ENCODE data around the gene P2RY13. TPM values are rescaled to one million over a fixed set of nuclear protein-coding genes. Genes with fewer than 3 reads are reported as not detected.

Gene P2RY13
- total RNA-seq, 2 experiments from 2014 or later, result not detected

GRCh38 chr3:151283907-151284461, 45.4 kb downstream of the P2RY13 start:
- H3K27me3 Mint-ChIP-seq, result no peaks in the 10 kb centered on the region
- TF ChIP-seq, protein P1, sequence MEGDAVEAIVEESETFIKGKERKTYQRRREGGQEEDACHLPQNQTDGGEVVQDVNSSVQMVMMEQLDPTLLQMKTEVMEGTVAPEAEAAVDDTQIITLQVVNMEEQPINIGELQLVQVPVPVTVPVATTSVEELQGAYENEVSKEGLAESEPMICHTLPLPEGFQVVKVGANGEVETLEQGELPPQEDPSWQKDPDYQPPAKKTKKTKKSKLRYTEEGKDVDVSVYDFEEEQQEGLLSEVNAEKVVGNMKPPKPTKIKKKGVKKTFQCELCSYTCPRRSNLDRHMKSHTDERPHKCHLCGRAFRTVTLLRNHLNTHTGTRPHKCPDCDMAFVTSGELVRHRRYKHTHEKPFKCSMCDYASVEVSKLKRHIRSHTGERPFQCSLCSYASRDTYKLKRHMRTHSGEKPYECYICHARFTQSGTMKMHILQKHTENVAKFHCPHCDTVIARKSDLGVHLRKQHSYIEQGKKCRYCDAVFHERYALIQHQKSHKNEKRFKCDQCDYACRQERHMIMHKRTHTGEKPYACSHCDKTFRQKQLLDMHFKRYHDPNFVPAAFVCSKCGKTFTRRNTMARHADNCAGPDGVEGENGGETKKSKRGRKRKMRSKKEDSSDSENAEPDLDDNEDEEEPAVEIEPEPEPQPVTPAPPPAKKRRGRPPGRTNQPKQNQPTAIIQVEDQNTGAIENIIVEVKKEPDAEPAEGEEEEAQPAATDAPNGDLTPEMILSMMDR (IDR thresholded peaks at IDR 0.05), result no peak
- ChIA-PET POLR2A (no interaction called here), CTCF (interaction anchor here (0.7 to 6.2 kb wide), 10 partner anchors 9 to 635 kb away, joined by 3 to 69 read pairs (median 4); no protein-coding TSS in a partner anchor)
- intact Hi-C loops (cut with micrococcal nuclease), result loop anchor here (1.0 kb wide), 2 partner anchors 56 to 116 kb away; no protein-coding TSS in a partner anchor
- H3K27ac Mint-ChIP-seq, result peak overlapping the region; percentile 16
- no peaks in the 10 kb centered on the region for H3K9me3 Mint-ChIP-seq
- H3K36me3 Mint-ChIP-seq (ENCODE audit: low read depth), result no peaks in the 10 kb centered on the region
- peaks cover 28% of the 10 kb centered on the region for H3K4me1 Mint-ChIP-seq (ENCODE audit: low read depth)
- no peak overlapping the region for H3K4me3 Mint-ChIP-seq
- DNase-seq, result peak; percentile 47
- ATAC-seq, result peak; percentile 76

DNA sequence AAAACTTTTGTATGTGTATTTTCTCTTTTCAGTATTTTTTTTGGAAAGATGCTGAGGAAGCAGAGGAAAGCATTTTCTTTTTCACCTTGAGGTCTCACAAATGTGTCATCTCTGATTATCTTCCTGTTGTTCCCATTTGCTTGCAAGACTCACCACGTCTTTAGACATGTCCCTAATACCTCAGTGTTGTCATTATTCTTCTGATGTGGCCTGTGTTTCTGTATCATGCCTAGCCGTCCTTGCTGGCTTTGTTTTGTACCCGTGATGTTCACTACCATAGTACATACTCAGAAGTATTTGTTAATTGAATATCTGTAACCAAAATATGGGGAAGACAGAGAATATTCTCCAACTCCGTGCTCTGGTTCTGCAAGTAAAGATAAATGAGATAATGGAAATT, 46.0 kb downstream of the P2RY13 start:
- Mint-ChIP-seq H3K4me1 (ENCODE audit: low read depth) (peaks cover 34% of the 10 kb centered on the region), H3K4me3 (no peak overlapping the region), H3K9me3 (no peaks in the 10 kb centered on the region), H3K36me3 (ENCODE audit: low read depth) (no peaks in the 10 kb centered on the region), H3K27ac (peak overlapping the region; percentile 29), H3K27me3 (no peaks in the 10 kb centered on the region)
- TF ChIP-seq, protein P1 (IDR thresholded peaks at IDR 0.05), result no peak
- ChIA-PET POLR2A (interaction anchor here (0.6 kb wide), 1 partner anchor 24 kb away, joined by 3 read pairs; no protein-coding TSS in a partner anchor), CTCF (interaction anchor here (1.0 to 9.2 kb wide), 15 partner anchors 15 to 127 kb away, joined by 4 to 254 read pairs (median 9); no protein-coding TSS in a partner anchor)
- intact Hi-C loops (cut with micrococcal nuclease), result loop anchor here (1.0 kb wide), 2 partner anchors 55 to 115 kb away; no protein-coding TSS in a partner anchor
- no peak for DNase-seq
- peak; percentile 34 for ATAC-seq

DNA sequence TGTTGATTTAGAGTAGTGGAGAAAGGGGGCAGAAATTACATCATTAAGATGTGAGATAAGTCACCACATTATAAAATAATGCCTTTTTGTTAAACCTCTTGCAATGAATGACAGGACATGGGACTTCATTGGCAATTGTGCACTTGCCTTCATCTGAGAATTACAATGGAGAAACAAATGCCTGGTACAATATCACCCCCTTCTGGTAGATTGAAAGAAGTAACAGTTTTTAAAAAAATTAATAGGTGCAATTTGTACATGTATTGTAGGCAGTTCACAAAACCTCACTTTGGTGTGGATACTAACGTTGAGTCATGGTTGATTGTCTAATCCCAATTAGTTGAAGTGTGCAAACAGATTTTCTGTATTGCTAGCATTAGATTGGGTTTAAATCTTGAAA, 46.4 kb downstream of the P2RY13 start:
- H3K27ac Mint-ChIP-seq, result no peak overlapping the region
- intact Hi-C loops (cut with micrococcal nuclease), result loop anchor here (1.0 kb wide), 2 partner anchors 55 to 115 kb away; no protein-coding TSS in a partner anchor
- no peak overlapping the region for H3K4me3 Mint-ChIP-seq
- CTCF ChIA-PET, result interaction anchor here (0.7 to 9.2 kb wide), 31 partner anchors 9 to 337 kb away, joined by 3 to 254 read pairs (median 4); partner anchors contain the start of genes GPR171 and GPR87
- H3K27me3 Mint-ChIP-seq, result no peaks in the 10 kb centered on the region
- H3K36me3 Mint-ChIP-seq (ENCODE audit: low read depth), result no peaks in the 10 kb centered on the region
- TF ChIP-seq, protein P1 (IDR thresholded peaks at IDR 0.05), result peak; percentile 82
- H3K4me1 Mint-ChIP-seq (ENCODE audit: low read depth), result peaks cover 39% of the 10 kb centered on the region
- POLR2A ChIA-PET, result interaction anchor here (0.6 to 1.2 kb wide), 2 partner anchors 23 to 115 kb away, joined by 3 read pairs; no protein-coding TSS in a partner anchor
- ATAC-seq (peak; percentile 57), DNase-seq (no peak)
- no peaks in the 10 kb centered on the region for H3K9me3 Mint-ChIP-seq

DNA sequence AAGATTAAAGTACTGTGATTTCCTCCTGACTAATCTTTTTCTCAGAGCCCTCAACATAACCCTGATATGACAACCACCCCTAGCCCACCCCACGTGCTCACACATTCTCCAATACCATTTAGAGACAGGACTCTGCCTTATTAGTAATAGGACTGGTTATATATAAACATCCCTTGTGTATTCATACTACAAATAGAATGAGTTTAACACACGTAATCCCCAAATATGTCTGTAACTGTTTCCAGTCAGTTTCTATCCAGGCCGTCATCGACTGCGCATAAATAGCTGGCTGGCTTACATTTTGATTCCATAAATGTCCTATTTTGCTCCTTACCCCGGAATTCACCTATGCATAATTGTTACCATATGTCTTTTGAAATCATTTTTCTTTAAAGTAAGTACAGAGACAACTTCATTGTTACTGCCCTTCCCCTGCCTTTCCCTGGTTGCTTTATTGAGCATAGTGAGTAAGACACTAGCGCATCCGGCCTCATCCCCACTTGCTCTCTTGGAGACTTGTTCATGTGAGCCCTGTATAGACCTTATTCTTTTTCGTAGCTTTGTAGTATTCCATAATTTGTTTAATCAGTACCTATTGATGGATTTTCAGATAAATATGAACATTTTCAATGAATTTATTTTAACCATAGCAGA, 47.6 kb downstream of the P2RY13 start:
- intact Hi-C loops (cut with micrococcal nuclease), result no loop called here
- POLR2A ChIA-PET, result interaction anchor here (1.2 to 1.9 kb wide), 2 partner anchors 54 to 114 kb away, joined by 3 to 7 read pairs; no protein-coding TSS in a partner anchor
- H3K9me3 Mint-ChIP-seq, result no peaks in the 10 kb centered on the region
- H3K27ac Mint-ChIP-seq, result no peak overlapping the region
- peaks cover 43% of the 10 kb centered on the region for H3K4me1 Mint-ChIP-seq (ENCODE audit: low read depth)
- ATAC-seq, result no peak
- CTCF ChIA-PET, result interaction anchor here (0.7 to 9.2 kb wide), 25 partner anchors 11 to 198 kb away, joined by 3 to 254 read pairs (median 5); partner anchors contain the start of genes GPR171 and GPR87
- no peak overlapping the region for H3K4me3 Mint-ChIP-seq
- H3K36me3 Mint-ChIP-seq (ENCODE audit: low read depth), result no peaks in the 10 kb centered on the region
- TF ChIP-seq, protein P1 (IDR thresholded peaks at IDR 0.05), result no peak
- H3K27me3 Mint-ChIP-seq, result no peaks in the 10 kb centered on the region
- DNase-seq, result no peak
